Activated CD4-positive, alpha-beta T cell treated with anti-CD3 and anti-CD28 coated beads, Interleukin-2, amount 10 ng/mL, durations not matched to agents 24 days and 14 days (primary cell): ENCODE measurements around the gene NR2C2. TPM values are rescaled to one million over a fixed set of nuclear protein-coding genes. Genes with fewer than 3 reads are reported as not detected.
A peak's percentile ranks its signal among the peaks of the same experiment; 100 is the strongest.

Experiments used
- DNase-seq: peaks from one replicate; pipeline ENCODE4 v3.0.0; 2022
- H3K27ac Mint-ChIP-seq: one replicate; pipeline ENCODE4 v1.8.0; 2022; ENCODE audit warnings: mild to moderate bottlenecking, mixed read lengths
- H3K27me3 Mint-ChIP-seq: one replicate; pipeline ENCODE4 v1.8.0; 2022; ENCODE audit warnings: mixed read lengths
- H3K36me3 Mint-ChIP-seq: one replicate; pipeline ENCODE4 v1.8.0; 2022; ENCODE audit warnings: low read depth, mild to moderate bottlenecking, mixed read lengths
- H3K4me1 Mint-ChIP-seq: one replicate; pipeline ENCODE4 v1.8.0; 2021; ENCODE audit warnings: mixed read lengths
- H3K4me3 Mint-ChIP-seq: one replicate; pipeline ENCODE4 v1.8.0; 2022; ENCODE audit warnings: mild to moderate bottlenecking, moderate library complexity, mixed read lengths
- H3K9me3 Mint-ChIP-seq: one replicate; pipeline ENCODE4 v1.8.0; 2021; ENCODE audit warnings: mixed read lengths
- intact Hi-C: fragments of 100-400 bp; cut with micrococcal nuclease; formaldehyde crosslinking; loops from one replicate; pipeline ENCODE4 v1.15.1; 2023
- total RNA-seq: library from RNA; stranded (reverse); gene quantifications from 2 replicates; pipeline ENCODE4 v1.2.3, GENCODE V29; 2022

The NR2C2 gene
- total RNA-seq, 1 donor from 2014 or later, result 52.5 TPM

DNA sequence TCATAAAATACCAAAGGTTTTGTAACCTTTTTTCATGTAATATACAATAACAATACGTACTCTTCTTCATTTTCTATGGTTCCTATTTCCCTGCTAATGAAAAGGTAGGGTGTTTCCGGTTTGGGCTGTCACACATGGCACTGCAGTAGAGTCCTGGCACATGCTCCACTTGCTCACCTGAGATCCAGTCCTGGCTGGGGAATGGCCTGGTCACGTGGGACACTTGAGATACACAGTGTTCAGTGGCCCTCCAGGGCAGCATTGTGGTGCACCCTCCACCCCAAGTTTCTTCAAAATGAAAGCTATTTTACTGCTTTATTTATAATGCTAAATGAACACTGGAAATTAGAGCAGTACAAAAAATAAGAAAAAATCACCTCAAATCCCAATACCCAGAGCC lies 94.6 kb downstream of the NR2C2 start:
- no peaks in the 10 kb centered on the region for H3K9me3 Mint-ChIP-seq
- DNase-seq, result no peak
- no peak overlapping the region for H3K4me3 Mint-ChIP-seq
- H3K36me3 Mint-ChIP-seq, result peaks cover 69% of the 10 kb centered on the region
- H3K27me3 Mint-ChIP-seq, result no peaks in the 10 kb centered on the region
- no peak overlapping the region for H3K27ac Mint-ChIP-seq
- intact Hi-C loops, result no loop called here
- peaks cover 24% of the 10 kb centered on the region for H3K4me1 Mint-ChIP-seq

DNA sequence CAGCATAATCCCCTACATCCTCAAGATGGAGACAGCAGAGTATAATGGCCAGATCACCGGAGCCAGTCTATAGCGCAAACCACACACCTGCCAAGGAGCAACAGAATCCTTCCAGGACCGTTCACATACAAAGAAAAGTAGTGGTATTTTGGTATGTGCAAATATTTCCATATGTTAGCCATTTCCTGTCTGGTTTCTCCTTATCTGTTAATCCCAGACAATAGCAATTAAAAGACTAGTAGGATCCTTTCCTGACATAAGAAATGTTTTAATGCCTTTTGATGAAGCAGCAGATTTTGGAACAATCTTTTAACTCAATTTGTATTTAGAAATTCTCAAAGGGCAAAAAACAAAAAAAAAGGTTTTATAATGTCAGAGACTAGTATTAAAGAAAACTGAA lies 95.6 kb downstream of the NR2C2 start:
- intact Hi-C loops, result no loop called here
- H3K36me3 Mint-ChIP-seq, result peaks cover 68% of the 10 kb centered on the region
- DNase-seq, result no peak
- no peak overlapping the region for H3K27ac Mint-ChIP-seq
- H3K9me3 Mint-ChIP-seq, result no peaks in the 10 kb centered on the region
- H3K4me3 Mint-ChIP-seq, result no peak overlapping the region
- H3K27me3 Mint-ChIP-seq, result no peaks in the 10 kb centered on the region
- H3K4me1 Mint-ChIP-seq, result peaks cover 25% of the 10 kb centered on the region

DNA sequence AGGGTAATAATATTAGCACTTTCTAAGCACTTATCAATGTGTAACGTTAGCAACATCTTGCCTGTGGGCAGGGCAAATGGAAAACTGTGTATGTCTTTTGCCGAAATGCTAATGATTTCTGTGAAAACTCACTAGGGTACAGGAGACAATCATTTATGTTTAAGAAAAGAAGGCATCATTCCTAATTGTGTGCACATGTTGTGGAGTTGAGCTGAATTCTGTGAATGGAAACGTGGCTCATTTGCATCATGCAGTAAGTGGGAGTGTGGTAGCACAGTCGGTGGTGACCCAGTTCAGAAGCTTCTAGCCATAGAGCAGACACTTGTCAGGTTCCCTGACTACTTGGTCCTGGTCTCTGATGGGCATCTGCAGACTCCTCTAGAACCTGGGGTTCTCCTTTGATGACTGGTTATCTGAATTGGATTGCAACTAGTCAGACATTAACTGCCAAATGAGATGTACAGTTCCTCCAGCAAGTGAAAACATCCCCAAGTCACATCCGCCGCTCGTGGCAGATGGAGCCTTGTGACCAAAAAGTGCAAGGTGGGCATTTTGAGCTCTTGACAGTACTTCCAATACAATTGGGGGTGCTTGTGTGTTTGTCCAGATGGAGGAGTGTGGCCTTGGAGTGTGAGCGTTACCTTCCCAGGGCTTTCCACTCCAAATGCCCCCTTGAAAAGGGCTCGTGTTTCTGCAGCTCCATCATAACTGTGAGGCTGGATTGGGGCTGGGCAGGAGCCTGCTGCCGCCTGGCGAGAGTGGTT lies 96.2 kb downstream of the NR2C2 start:
- intact Hi-C loops, result no loop called here
- no peak for DNase-seq
- no peak overlapping the region for H3K27ac Mint-ChIP-seq
- no peaks in the 10 kb centered on the region for H3K9me3 Mint-ChIP-seq
- no peak overlapping the region for H3K4me3 Mint-ChIP-seq
- H3K36me3 Mint-ChIP-seq, result peaks cover 69% of the 10 kb centered on the region
- H3K4me1 Mint-ChIP-seq, result peaks cover 25% of the 10 kb centered on the region
- H3K27me3 Mint-ChIP-seq, result no peaks in the 10 kb centered on the region

DNA sequence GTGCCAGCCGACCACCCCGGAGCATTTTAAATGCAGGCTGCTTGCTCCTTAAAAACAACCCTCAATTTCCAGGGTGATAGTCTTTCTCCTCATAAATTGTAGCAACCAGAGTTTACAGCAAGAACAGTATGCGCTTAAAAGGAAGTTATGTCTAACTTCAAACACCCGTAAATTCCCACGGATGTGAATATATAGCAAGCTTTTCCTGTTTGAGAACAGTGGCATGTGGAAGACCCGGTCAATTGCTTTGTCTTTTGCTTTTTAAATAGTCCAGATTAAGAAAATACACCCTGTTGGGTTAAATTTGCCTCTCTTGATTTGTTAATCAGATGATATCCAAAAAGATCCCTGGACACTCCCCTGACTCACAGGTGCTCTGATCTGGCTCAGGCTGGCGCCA lies 96.9 kb downstream of the NR2C2 start:
- peaks cover 25% of the 10 kb centered on the region for H3K4me1 Mint-ChIP-seq
- peaks cover 66% of the 10 kb centered on the region for H3K36me3 Mint-ChIP-seq
- H3K27ac Mint-ChIP-seq, result peak overlapping the region; percentile 61
- no peak for DNase-seq
- no peak overlapping the region for H3K4me3 Mint-ChIP-seq
- intact Hi-C loops, result no loop called here
- no peaks in the 10 kb centered on the region for H3K27me3 Mint-ChIP-seq
- H3K9me3 Mint-ChIP-seq, result no peaks in the 10 kb centered on the region

DNA sequence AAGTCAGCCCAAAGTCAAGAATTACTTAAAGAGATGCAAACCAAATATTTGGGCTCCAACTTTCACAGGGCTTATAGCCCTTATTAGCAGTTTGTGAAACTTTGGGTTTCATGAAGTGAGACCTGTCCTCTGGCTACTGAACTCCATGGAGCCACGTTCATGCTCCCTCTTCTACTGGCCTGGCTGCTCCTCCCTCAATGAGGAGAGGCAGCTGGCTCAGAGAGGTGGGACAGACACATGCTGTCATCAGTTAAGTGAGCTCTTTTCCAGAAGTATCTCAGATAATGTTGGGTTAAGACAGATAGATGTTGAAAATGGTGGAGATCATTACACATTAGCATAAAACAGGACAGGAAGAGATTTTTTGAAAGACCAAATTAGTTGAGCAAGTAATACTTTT lies 98.3 kb downstream of the NR2C2 start:
- H3K4me1 Mint-ChIP-seq, result peaks cover 25% of the 10 kb centered on the region
- intact Hi-C loops, result no loop called here
- H3K27me3 Mint-ChIP-seq, result no peaks in the 10 kb centered on the region
- H3K27ac Mint-ChIP-seq, result no peak overlapping the region
- no peaks in the 10 kb centered on the region for H3K9me3 Mint-ChIP-seq
- DNase-seq, result no peak
- H3K36me3 Mint-ChIP-seq, result peaks cover 75% of the 10 kb centered on the region
- no peak overlapping the region for H3K4me3 Mint-ChIP-seq

DNA sequence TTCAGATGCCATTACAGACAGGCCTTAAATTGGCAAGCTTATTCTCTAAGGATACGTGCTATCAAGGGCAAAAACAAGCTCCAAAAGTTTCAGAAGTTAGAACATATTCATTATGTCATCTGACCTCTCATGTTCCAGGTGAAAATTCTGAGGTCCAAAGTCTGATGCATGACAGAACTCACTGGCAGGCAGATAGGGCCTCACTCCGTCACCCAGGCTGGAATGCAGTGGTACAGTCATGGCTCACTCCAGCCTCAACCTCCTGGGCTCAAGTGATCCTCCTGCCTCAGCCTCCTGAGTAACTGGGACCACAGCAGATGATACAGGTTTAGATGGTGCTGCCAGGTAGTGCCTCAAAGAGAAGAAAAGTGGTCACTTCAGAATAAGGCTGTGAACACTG lies 102.2 kb downstream of the NR2C2 start:
- Mint-ChIP-seq H3K27ac (no peak overlapping the region), H3K4me1 (peaks cover 18% of the 10 kb centered on the region), H3K27me3 (no peaks in the 10 kb centered on the region), H3K4me3 (no peak overlapping the region), H3K36me3 (peaks cover 61% of the 10 kb centered on the region), H3K9me3 (no peaks in the 10 kb centered on the region)
- no peak for DNase-seq
- intact Hi-C loops, result no loop called here

DNA sequence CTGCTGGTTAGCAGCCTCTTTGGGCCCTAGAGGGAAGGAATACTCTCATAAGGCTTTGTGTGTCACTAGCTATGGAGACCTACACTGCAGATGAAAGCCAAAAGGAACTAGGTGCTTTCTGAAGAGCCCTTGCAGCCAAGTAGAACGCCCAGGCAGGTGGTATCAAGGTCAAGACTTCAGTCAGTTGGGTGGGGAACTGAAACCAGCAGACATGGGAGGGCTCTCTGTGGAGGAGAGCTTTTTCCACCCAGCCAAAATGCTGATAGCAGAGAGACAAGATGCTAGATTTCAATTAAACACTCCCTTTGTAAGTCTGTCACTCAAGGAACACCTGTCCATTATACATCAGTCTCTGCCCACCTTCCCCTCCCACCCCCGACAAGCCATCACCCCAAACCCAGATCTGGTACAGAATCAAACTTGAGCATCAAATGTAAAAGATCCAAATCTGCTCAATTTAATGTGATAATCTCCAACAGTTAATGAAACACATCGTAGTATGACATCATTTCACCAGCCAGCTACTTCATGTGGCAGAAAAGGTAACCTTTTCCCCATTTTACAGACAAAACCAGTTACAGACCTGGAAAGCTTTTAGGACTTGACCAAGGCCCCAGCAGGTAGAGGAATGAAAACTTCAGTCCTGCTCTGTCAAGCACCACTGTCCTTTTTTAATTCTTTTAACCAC lies 103.2 kb downstream of the NR2C2 start:
- H3K36me3 Mint-ChIP-seq, result peaks cover 59% of the 10 kb centered on the region

DNA sequence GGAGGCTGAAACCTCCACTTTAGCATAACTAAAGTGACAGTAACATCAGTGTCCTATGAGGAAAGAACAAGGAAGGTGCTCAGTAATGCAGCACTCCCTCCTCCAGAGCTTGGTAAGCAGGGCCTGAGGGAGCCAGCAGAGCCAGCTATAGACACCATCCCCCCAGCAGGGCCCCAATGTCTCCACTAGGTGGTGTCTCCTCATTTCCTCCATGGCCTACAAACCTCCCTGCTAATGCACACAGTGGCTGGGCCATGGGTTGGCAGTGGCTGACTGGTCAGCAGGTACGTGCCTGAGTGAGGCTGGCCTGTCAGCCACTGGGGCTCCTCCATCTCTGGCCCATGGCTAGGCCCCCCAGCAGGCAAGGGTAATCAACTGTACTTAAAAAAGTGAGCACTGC lies 104.1 kb downstream of the NR2C2 start:
- peak; percentile 82 for DNase-seq
- Mint-ChIP-seq H3K4me1 (peaks cover 21% of the 10 kb centered on the region), H3K27me3 (no peaks in the 10 kb centered on the region), H3K36me3 (peaks cover 60% of the 10 kb centered on the region), H3K9me3 (no peaks in the 10 kb centered on the region), H3K27ac (no peak overlapping the region), H3K4me3 (no peak overlapping the region)
- intact Hi-C loops, result loop anchor here (2.0 kb wide), 1 partner anchor 13 kb away; the partner anchor contains the start of gene MRPS25

More for the DNA sequence above, 103.2 kb downstream of the NR2C2 start:
- peak overlapping the region; percentile 9 for H3K27ac Mint-ChIP-seq
- intact Hi-C loops, result loop anchor here (2.0 kb wide), 1 partner anchor 14 kb away; the partner anchor contains the start of gene MRPS25
- no peaks in the 10 kb centered on the region for H3K27me3 Mint-ChIP-seq
- no peak overlapping the region for H3K4me3 Mint-ChIP-seq
- H3K4me1 Mint-ChIP-seq, result peaks cover 21% of the 10 kb centered on the region
- no peaks in the 10 kb centered on the region for H3K9me3 Mint-ChIP-seq
- no peak for DNase-seq

DNA sequence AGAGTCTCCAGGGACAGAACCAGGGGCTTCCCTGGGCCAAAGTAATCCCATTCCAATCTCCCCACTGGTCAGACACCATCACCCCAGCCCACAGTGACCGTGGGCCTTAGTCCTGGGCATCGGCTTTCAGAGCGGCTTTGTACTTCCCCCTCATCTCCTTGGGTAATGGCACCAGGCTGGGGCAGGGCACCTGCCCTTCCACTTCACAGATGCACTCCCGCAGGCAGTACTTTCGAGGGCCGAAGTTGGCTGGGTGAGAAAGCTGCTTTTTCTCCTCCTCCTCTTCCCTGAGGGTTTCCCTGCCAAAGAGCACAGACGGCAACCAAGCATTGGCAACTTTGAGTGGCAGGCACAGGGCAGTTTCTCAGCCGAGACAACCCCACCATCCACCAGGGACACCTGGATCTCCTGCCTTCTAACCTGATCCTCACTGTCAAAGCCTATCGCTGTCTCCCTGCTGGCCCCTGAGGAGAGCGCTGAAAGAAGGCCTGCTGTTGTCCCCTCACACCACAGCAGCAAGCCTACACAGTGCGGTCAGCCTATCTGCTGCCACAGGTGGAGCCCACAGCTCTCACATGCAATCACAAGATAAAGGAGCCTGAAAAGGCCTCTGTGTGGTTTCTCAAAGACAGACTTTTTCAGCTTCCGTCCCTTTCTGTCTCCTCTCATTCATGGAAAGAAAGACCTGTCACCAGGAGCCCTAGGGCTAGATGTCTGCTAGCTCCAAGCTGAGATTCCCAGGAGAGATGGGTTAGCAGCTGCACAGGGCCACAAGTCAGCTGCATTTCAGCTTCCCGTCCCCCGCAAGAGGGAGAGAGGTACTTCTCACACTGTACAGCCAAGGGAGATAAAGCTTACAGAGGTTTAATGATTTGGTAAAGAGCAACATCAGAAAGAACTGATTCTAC lies 105.2 kb downstream of the NR2C2 start:
- intact Hi-C loops, result no loop called here
- no peak overlapping the region for H3K27ac Mint-ChIP-seq

DNA sequence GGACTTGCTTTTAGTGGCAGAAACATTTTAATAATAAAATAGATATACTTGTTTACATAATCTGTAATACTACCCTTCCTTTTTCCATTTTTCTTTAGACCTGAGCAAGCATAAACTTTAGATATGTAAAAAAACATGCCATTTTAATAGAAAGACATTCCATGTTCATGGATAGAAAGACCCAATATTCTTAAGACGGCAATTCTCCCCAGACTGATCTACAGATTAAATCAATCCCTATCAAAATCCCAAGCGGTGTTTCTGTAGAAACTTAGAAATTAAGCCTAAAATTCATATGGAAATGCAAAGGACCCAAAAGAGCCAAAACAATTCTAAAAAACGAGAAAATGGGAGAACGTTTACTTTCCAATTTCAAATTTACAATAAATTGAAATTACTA lies 106.2 kb downstream of the NR2C2 start:
- peaks cover 67% of the 10 kb centered on the region for H3K36me3 Mint-ChIP-seq
- intact Hi-C loops, result no loop called here

More for the DNA sequence above, 105.2 kb downstream of the NR2C2 start:
- Mint-ChIP-seq H3K36me3 (peaks cover 63% of the 10 kb centered on the region), H3K4me1 (peaks cover 21% of the 10 kb centered on the region), H3K27me3 (no peaks in the 10 kb centered on the region), H3K4me3 (no peak overlapping the region), H3K9me3 (no peaks in the 10 kb centered on the region)
- no peak for DNase-seq

DNA sequence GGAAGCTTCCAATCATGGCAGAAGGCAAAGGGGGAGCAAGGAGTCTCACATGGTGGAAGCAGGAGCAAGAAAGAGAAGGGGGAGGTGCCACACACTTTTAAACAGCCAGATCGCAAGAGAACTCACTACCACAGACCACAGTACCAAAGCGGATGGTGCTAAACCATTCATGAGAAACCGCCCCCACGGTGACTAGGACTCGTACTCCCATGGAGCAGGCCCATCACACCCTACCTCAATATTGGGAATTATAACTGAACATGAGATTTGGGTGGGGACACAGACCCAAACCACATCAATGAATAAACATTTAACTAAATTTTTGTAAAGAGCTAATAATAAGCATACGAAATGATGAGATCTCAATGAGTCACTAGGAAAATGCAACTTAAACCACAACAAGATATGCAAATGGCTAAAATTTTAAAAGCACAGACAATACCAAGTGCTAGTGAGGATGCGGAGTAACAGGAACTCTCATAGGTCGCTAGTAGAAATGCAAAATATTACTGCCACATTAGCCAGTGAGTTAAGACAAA lies 107.7 kb downstream of the NR2C2 start:
- Mint-ChIP-seq H3K36me3 (peaks cover 64% of the 10 kb centered on the region), H3K4me3 (peak overlapping the region; percentile 48), H3K4me1 (peaks cover 23% of the 10 kb centered on the region)

More for the DNA sequence above, 106.2 kb downstream of the NR2C2 start:
- H3K27ac Mint-ChIP-seq, result no peak overlapping the region
- peaks cover 22% of the 10 kb centered on the region for H3K4me1 Mint-ChIP-seq
- no peaks in the 10 kb centered on the region for H3K9me3 Mint-ChIP-seq
- no peak for DNase-seq
- H3K27me3 Mint-ChIP-seq, result no peaks in the 10 kb centered on the region
- no peak overlapping the region for H3K4me3 Mint-ChIP-seq

DNA sequence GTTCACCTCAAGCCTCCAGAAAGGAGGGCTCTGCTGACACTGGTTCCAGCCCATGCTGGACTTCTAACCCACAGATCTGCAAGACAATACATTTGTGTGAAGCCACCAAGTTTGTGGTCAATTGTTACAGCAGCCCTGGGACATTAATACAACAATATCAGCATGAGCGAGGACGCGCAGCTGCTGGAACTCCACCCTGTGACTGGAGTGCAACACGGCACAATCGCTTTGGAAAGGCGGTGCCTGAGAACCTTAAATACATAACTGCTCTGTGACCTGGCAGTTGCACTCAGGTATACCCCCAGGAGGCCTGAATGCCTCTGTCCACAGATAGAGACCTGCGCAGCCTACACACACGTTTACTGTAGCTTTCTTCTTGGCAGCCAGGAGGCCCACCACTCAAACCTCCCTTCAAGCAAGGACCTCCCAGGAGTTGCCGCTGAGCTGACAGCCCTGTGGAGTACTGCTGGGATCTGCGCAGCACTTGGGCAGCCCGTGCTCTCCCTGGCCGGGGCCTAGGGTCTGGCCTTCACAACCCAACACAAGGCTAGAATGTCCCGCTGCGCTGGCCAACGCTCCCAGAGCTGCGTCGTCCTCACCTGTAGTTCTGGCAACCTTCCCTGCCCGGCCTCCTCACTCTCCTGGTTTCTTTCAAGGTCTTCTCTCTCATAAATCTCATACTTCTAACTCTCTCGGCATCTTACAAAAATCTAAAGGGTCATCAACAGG lies 109.5 kb downstream of the NR2C2 start:
- Mint-ChIP-seq H3K4me1 (peaks cover 23% of the 10 kb centered on the region), H3K4me3 (no peak overlapping the region), H3K9me3 (no peaks in the 10 kb centered on the region), H3K27ac (peak overlapping the region; percentile 72), H3K36me3 (peaks cover 56% of the 10 kb centered on the region), H3K27me3 (no peaks in the 10 kb centered on the region)
- intact Hi-C loops, result loop anchor here (5.0 kb wide), 1 partner anchor 130 kb away; no protein-coding TSS in a partner anchor
- DNase-seq, result no peak

More for the DNA sequence above, 107.7 kb downstream of the NR2C2 start:
- Mint-ChIP-seq H3K9me3 (no peaks in the 10 kb centered on the region), H3K27ac (peak overlapping the region; percentile 81), H3K27me3 (no peaks in the 10 kb centered on the region)
- DNase-seq, result peak; percentile 78
- intact Hi-C loops, result loop anchor here (1.0 to 5.0 kb wide), 2 partner anchors 10 to 128 kb away; partner anchors contain the start of gene MRPS25

DNA sequence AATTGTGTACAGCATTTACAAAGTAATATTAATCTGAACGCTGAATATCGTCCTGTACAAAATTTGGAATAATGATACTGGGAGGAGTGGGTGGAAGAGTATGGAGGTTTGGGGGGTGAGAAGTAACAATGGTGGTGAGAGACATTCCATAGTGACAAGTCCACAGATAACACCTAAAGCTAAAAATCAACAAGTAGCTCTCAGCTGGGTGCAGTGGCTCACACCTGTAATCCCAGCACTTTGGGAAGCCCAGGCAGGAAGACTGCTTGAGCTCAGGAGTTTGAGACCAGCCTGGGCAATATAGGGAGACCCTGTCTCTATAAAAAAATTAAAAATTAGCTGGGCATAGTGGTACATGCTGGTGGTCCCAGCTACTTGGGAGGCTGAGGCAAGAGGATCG lies 112.6 kb downstream of the NR2C2 start:
- intact Hi-C loops, result loop anchor here (10.0 kb wide), 1 partner anchor 405 kb away; the partner anchor contains the start of gene CCDC174
- H3K36me3 Mint-ChIP-seq, result peaks cover 47% of the 10 kb centered on the region

More for the DNA sequence above, 112.6 kb downstream of the NR2C2 start:
- H3K27me3 Mint-ChIP-seq, result no peaks in the 10 kb centered on the region
- no peaks in the 10 kb centered on the region for H3K9me3 Mint-ChIP-seq
- no peak overlapping the region for H3K4me3 Mint-ChIP-seq
- no peak for DNase-seq
- no peak overlapping the region for H3K27ac Mint-ChIP-seq
- H3K4me1 Mint-ChIP-seq, result peaks cover 25% of the 10 kb centered on the region
